Fibroblast of lung (primary cell): ENCODE data around the gene SURF2.

Source experiments
- EZH2 ChIP-seq: IDR thresholded peaks from 2 replicates; pipeline ENCODE4 v1.5.1; 2012; ENCODE audit warnings: low read length, control low read depth, mild to moderate bottlenecking; ENCODE audit errors: missing control alignments
- TF ChIP-seq, protein P1 (sequence below), 2 donors: IDR thresholded peaks in 1 of 2; conservative IDR thresholded peaks in 1 of 2; 1 replicate in 1 of 2; 2 replicates in 1 of 2; pipeline ENCODE4 v1.5.1; 2011 to 2012; ENCODE audit warnings: low read length in 2 of 2, control low read depth in 1 of 2, inconsistent platforms in 1 of 2, low read depth in 1 of 2, mild to moderate bottlenecking in 1 of 2

DNA sequence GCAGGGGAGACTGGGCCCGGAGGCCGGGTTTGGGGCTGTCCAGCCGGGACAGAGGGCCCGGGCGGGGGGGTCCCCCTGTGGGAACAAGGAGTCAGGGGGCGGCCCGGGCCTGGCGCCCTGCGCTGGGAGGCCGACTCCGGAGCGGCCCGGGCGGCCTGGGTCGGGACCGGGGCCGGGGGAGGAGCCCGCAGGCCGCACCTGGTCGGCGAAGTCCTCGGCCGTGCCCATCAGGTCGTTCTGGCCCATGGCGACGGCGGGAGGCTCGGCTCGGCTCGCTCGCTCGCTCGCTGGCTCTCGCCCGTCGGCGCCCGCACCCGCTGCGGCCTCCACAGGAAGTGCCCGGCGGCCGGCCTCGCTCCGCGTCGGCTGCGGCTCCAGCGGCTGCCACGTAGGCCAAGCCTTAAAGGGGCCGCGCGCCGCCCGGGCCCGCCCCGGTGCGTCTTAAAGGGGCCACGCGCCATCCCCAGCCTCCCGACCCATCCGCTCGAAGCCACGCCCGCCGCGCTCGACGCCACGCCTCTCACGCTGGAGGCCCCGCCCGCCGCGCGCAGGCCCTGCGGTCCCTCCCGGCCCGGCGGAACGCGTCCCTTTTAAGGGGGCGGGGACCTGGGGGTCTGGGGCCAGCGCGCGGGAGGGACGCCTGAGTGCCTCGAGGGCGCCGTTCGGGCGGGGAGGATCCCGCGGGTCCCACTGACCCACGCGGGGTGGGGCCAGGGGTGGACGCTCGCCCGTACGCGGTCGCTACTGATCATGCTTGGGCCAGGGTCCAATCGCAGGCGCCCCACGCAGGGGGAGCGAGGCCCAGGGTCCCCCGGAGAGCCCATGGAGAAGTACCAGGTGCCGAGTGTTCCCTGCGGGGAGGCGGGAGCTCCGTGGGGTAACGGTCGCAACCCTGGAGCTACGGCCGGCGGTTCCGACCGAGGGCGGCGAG is 19.6 kb downstream of the SURF2 start, which contains the start of the genes STKLD1 and SURF4:
- TF ChIP-seq, protein P1, sequence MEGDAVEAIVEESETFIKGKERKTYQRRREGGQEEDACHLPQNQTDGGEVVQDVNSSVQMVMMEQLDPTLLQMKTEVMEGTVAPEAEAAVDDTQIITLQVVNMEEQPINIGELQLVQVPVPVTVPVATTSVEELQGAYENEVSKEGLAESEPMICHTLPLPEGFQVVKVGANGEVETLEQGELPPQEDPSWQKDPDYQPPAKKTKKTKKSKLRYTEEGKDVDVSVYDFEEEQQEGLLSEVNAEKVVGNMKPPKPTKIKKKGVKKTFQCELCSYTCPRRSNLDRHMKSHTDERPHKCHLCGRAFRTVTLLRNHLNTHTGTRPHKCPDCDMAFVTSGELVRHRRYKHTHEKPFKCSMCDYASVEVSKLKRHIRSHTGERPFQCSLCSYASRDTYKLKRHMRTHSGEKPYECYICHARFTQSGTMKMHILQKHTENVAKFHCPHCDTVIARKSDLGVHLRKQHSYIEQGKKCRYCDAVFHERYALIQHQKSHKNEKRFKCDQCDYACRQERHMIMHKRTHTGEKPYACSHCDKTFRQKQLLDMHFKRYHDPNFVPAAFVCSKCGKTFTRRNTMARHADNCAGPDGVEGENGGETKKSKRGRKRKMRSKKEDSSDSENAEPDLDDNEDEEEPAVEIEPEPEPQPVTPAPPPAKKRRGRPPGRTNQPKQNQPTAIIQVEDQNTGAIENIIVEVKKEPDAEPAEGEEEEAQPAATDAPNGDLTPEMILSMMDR (conservative IDR thresholded peaks at IDR 0.05 in 1 of 2, IDR thresholded peaks at IDR 0.05 in 1 of 2; ENCODE audit: low read depth in 1 of 2, low read length in 2 of 2) = no peak
- TF ChIP-seq EZH2 = no peak
